VCaP (cell line): ENCODE measurements around the gene GUCY1B1.
"Not testable (repeated sequence)": the region's sequence is repeated elsewhere in the genome, so short reads cannot be mapped to it uniquely, and the experiment has no call there.

Experiments used
- H3K27ac ChIP-seq: fragments of 450-650 bp; 2 replicates; pipeline ENCODE4 v1.5.1; 2017
- TF ChIP-seq, protein P1 (sequence below): fragments of 450-650 bp; conservative IDR thresholded peaks from 2 replicates; pipeline ENCODE4 v1.5.1; 2017; ENCODE audit warnings: mild to moderate bottlenecking, moderate library complexity

The GUCY1B1 gene

DNA sequence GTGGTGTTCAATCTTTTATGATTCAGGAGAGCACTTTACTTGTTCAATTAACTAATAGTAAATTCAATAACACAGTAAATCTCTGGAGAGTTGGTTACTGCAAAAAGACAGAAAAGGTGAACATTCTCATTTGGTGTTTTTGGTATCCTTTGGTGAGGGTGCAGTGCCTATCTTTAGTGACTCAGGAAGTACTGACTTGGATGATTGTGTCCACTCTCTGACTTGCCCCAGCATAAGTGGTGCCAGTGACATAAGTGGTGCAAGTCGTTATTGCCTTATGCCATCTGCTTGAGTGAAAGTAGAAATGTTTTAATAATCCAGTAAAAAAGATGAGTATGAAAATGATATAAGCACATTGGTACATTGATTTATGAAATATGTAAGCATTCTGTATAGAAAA lies 27.0 kb downstream of the GUCY1B1 start:
- TF ChIP-seq, protein P1, sequence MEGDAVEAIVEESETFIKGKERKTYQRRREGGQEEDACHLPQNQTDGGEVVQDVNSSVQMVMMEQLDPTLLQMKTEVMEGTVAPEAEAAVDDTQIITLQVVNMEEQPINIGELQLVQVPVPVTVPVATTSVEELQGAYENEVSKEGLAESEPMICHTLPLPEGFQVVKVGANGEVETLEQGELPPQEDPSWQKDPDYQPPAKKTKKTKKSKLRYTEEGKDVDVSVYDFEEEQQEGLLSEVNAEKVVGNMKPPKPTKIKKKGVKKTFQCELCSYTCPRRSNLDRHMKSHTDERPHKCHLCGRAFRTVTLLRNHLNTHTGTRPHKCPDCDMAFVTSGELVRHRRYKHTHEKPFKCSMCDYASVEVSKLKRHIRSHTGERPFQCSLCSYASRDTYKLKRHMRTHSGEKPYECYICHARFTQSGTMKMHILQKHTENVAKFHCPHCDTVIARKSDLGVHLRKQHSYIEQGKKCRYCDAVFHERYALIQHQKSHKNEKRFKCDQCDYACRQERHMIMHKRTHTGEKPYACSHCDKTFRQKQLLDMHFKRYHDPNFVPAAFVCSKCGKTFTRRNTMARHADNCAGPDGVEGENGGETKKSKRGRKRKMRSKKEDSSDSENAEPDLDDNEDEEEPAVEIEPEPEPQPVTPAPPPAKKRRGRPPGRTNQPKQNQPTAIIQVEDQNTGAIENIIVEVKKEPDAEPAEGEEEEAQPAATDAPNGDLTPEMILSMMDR: no peak

DNA sequence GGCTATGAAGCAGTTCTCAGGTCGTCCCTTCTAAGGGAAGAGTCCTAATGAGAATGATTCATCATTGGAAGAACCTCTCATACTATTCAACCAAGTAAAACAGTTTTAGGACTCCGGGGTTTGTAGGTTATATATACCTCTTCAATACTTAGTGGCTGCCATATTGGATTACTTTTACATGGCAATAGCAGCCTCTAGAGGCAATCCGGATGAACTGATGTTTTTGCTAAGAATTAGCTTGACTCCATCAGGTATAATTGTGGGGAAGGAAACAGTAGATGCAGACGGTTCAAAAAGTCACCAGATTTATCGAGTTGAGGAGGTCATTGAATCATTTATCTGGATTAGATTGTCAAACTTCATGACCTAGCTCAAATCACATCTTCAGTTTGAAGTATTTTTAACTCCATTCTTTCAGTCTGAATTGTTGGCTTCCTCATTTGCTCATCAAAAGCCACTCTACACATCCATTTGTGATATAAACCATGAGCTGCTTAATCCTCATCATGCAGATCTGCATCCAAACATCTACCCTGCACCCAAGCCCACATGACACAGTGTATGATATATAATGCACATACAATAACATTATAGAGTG lies 28.4 kb downstream of the GUCY1B1 start:
- TF ChIP-seq, protein P1: peak; percentile 84
- H3K27ac ChIP-seq: no peak overlapping the region

More for the DNA sequence above, 27.0 kb downstream of the GUCY1B1 start:
- no peak overlapping the region for H3K27ac ChIP-seq

DNA sequence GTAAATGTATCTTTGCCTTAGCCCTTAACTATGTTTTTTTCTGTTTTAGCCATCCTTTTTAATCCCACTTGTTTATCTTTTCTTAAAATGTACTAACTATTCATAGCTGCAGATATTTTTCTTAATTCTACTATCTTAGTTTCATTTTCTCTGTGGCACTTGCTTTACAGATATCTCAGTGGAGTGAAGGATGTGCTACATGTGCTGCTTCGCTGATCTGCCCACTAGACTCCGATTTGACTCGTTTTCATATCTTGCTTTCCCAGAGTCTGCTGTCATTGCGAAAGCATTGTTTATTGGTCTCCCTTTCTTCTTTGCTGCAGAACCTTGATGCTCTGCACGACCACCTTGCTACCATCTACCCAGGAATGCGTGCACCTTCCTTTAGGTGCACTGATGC lies 30.6 kb downstream of the GUCY1B1 start:
- TF ChIP-seq, protein P1: no peak
- no peak overlapping the region for H3K27ac ChIP-seq

DNA sequence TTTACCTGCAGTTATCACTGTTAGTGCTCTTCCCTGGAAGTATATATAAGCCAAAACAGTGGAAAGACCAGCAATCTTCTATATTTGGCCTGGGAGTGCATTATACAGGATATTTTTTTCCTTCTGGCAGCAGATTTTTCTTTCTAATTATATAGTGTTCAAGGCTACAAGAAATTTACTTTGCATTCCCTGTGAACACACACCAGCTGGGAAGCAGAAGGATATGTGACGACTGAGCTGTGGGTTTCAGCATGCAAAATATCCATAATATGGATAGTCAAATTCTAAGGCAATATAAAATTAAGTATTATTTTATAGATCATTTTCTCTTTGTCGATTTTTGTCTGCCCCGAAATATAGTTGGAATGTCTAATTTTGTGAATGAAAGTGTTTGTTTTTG lies 31.2 kb downstream of the GUCY1B1 start:
- H3K27ac ChIP-seq: no peak overlapping the region
- TF ChIP-seq, protein P1: no peak

DNA sequence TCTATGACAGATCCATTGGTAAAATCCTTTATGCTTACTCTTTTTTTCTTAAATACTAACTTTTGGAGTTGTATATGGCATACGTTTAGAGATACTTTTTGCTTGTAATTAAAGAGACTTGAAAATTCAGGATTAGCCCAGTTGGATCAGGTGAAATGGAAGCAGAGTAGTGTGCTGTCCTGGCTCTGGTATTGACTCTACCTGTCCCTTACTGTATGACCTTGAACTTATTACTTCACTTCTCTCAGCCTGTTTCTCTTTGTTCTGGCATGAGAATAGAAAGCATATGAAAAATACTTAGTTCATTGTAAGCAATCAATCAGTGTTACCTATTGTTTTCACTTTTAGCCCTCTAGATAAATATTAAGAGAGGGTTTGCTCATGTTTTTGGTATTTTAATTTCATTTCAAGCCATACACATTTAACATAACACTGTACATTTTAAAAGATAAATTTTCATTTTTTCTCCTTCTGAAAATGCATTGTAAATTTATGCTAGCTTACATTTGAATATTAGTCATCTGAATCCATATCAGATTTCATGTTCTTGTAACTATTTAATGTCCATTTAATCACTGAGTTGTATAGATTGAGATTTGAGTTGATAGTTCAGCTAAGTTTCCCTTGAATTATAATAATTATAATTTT lies 35.9 kb downstream of the GUCY1B1 start:
- TF ChIP-seq, protein P1: no peak

DNA sequence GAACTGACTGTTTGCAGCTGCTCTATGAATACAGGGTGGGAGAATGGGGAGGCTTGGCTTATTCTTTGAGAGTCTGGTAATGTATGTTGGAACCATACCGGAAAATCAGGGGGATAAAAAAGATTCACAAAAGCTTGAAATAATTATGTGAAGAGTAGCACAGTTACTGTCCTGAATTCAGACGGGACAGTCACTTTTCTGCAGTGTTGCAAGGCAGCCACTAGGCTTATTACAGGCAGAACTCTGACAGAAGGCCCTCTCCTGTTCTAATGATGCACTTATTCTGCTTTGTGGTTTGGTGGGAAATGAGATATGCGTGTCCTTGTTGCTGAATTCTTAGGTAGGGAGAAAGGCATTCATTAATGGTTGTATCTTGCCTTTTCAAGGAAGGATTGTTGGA lies 37.2 kb downstream of the GUCY1B1 start:
- H3K27ac ChIP-seq: no peak overlapping the region
- TF ChIP-seq, protein P1: peak; percentile 68

More for the DNA sequence above, 35.9 kb downstream of the GUCY1B1 start:
- no peak overlapping the region for H3K27ac ChIP-seq

DNA sequence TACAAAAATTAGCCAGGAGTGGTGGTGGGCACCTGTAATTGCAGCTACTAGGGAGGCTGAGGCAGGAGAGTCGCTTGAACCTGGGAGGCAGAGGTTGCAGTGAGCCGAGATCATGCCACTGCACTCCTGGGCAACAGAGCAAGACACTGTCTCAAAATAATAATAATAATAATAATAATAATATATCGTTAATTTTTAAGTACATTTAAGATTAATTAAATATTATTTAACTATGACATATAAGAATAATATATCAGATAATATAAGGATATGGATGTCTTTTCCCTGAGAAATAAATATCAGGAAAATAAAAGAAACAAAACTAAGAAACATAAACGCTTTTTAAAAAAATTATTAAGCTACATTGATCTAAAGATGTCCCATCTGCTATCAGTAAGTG lies 38.8 kb downstream of the GUCY1B1 start:
- H3K27ac ChIP-seq: not testable (repeated sequence)

DNA sequence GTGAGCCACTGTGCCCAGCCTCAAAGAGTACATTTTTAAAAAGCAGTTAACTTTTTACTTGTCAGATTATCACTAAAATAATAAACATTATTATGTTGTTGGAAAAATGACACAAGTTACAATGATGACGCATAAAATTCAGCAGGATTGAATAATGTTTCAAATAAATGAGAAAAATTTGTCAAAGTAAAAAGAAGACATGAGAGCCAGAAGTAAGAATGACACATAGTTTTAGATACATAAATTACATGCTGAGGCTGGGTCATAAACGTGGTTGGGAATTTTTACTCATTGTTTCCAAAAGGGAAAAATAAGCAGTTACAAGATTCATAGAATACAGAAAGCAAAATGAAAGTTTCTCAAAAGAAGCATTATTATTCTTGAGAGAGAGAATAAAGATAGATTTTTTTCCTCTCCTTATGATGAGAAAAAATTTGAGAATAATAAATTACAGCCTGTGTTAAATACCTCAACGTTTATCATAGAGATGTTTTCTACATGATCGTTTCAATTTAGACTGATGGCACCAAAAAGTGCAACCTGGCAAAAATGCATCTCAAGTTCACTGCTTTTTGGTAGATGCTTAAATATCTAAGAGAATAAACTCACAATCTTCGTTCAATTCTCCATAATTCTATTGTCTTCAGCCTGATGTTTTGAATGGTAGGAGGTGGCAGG lies 40.4 kb downstream of the GUCY1B1 start:
- H3K27ac ChIP-seq: no peak overlapping the region
- TF ChIP-seq, protein P1: no peak
